HG02852 (cell line): Measurements from ENCODE around the gene C8B.

Experiments used
- ATAC-seq: cut with Tn5 transposase; IDR thresholded peaks from one replicate; pipeline ENCODE4 v1.9.1; 2021; ENCODE audit warnings: mild to moderate bottlenecking, moderate library complexity; ENCODE audit not compliant: unreplicated experiment

The C8B gene

DNA sequence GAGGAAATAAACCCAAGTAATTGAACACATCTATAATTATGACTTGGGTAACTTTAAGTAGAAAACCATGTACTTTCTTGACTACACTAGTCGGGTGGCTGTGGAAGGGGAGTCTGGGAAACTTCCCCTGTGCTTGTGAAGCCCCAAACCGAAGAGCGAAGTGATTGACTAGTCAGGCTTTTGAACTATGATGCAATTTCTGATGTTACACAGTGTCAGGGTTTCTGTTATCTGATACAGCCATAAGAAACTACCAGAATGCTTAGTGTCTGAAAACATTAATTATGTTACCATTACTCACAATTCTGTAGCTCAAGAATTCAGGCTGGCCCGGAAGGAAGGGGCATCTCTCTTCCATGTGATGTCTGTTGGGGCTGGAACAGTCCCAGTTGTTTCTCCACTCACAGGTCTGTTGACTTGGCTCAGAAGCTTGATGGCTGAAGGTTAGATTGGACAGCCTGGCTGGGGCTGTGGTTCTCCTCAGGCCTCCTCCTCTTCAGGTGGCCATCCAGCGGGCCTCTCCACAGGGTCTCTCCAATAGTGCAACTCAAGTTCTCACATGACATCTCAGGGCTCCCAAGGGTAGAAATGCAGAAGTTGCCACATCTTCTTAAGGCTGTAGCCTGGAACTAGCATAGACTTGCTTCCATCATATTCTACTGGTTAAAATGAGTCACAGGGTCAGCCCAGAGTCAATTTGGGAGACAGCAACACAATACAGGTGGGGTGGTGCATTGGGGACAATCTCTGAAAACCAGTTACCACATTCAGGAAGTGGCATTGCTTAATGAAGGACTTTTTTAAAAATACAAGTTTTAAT, 8.3 kb upstream of the C8B start:
- no peak for ATAC-seq

DNA sequence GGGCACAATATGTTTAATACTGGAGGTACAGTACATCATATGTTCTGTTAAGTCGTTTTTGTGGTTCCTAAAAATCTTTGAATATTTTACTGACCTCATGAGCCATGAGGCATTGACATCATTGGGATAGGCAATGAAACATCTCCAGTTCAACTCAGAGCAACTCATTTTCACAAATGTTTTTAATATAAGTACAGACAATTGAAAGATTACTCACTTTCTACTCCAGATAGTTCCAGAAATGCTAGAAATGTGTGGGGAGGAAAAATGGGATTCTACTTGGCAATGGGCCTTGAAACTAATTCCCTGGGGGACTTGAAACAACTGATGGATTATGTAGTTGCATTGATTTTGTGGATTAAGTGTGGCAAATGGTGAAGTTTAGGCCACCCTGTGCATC, 7.2 kb upstream of the C8B start:
- no peak for ATAC-seq

DNA sequence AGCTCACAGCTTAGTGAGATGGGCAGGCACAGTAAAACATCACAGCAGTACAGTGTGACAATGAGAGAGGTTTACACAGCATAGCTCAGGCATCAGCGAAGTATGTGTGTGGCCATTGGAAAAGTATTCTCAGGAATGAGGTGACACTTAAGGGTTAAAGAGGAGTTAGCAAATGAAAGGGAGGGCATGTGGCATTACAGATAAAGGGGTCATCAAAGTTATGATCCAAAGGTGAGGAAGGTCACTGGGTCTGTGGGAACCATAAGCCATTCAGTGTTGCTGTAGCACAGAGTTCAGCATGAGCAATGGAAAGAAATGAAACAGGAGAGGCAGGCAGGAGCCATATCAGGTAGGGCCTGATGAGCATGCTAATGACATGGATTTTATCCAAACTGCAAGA, 4.5 kb upstream of the C8B start:
- no peak for ATAC-seq

DNA sequence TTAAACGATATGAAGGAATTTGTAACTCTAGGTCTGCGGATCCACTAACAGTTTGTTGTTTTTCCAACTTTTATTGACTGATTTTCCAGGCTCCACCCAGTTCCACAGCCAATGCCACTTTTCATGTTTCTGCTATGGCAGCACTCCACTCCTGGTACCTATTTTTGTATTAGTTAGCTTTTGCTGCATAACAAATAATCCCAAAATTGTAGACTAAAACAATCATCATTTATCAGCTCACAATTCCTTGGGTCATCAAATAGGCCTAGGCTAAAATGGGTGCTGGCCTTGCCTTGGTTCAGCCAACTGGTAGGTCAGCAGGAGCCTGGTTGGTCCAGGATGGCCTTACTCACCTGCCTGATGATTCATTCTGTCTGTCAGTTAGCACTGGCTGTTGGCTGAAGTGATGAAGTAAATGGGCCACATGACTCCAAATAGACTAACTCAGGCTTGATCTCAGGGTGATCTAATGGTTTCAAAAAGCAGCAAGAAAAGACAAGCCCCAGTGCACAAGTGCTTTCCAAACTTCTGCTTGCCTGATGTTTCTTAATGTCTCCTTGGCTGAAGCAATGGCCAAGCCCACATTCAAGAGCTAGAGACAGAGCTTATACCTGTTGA, 3.2 kb upstream of the C8B start:
- ATAC-seq, result no peak

DNA sequence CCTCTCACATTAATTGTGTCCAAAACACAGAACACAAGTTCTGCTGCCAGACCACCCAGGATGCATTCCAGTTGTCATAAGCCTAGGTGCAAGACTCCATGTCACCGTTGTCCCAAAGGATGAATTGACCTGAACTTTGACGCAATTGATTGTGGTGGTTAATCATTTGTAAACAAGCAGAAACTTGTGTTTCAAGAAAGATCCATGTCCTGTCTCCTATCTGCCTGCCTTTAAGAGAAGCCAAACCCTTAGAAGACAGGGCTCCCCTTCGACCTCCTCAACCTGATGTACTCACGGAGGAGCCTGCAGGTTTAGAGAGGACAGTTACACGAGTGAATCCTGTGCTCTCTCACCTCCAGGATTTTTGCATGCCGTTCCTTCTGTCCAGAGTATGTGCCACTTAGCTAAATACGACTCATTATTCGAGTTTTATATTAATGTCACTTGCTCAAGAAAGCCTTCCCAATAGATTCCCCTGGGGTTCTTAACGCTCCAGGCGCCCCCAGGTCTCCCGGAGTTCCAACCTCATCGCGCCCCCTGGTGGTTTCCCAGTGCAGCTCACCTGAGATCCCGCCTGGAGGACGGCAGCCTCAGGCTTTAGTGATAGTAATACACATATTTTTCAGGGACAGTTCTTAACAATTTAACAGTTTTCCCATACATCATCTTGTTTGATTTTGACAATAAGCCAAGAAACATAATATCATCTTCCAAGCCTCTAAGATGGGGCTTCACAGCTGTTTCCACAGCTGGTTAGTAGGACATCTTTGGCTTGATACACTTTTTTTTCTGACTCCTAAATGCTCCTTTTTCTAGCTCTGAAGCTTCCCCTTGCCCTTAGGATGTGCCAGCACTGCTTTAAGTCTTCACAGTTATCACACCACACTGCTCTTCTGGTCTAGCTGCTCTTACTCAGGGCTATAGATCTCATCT, 2.4 kb upstream of the C8B start:
- ATAC-seq, result no peak

DNA sequence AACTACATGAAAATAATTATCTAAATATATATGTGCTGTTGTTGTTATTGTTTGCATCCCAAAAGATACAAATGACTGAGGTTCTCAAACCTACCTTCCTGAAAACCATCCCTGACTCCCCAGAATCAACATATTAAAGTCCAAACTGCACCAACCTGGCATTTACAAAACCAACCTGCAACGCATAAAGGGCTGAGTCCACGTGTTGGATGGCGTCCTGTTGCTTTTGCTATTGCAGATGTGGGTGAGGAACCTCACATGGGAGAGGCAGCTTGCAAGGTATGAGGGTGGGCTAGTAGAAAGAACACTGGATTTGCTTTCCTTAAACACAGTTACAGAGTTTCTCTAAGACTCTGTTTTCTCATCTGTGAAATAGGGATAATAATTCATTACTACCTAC, 1.5 kb upstream of the C8B start:
- no peak for ATAC-seq

DNA sequence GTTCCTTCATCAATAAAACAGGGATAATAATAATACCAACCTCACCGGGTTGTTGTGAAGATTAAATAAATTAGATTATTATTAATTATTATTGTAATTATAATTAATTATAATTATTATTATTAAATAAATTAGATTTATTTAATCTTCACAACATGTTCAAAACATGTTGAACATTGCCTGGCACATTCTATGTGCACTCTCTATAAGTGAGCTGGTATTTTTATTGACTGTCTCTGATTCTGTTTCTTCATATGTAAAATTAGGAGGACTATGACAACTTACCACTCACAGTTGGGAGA, 834 bp upstream of the C8B start:
- ATAC-seq, result no peak

DNA sequence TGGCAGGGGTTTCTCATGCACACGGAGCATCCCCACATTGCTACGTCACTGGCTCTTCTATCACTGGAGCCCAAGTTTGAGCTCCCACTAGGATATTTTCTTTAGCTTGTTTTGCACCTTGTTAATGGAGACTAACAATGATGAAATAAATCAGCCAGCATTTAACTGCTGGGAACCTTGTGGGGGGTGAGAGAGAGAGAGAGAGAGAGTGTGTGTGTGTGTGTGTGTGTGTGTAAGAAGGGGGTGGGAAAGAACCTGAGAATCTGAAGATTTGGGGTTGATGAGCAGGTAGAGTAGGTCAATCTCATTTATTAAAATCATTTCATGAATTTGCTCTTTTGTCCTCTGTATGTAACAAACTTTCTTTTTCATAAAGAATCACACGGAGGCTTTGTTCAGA, 624 bp downstream of the C8B start:
- no peak for ATAC-seq

DNA sequence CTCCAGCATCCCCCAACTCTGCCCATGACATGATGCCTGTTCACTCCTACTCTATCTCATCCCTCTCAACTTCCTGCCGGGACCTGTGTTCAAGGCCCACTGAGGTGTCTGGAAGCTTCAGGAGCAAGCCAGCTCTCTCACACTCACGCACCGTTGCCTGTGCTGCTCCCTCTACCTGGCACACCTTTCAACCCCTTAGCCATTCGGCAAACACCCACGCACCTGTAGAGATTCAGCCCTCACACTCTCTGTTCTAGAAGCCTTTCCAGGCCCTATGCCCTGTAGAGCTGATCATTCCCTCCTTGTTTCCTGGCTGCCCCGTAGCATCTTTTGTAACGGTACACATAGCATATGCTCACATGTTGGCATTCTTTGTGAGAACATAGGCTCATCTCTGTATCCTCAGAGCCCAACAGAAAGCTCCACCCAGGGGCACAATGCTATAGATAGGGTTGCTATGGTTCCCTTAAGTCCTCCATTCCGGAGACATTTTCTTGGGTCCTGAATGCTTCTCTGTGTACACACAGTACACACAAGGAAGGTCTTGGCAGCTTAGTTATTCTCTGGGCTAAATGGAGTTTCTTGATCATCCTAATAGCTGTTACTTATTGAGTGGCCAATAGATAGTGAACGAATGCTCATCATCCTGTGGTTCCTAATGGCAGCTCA, 1.3 kb downstream of the C8B start:
- ATAC-seq, result no peak

DNA sequence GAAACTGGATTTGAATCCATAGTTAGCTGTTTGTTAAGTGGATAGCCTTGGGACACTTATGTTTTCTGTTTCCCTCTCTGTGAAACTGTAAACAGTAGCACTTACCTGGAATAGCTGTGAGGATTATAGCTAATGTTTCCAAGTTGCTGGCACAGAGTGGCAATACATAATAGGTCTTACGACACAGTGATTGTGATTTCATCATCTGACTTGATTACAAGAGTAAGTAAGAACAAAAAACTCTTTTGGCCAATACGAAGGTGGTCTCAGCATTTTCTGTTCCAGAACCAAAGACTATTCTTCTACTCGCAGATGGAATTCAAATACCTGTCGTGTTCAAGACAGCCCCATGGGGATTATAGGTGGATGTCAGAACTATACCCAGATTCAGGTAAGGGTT, 2.1 kb downstream of the C8B start:
- ATAC-seq, result no peak

DNA sequence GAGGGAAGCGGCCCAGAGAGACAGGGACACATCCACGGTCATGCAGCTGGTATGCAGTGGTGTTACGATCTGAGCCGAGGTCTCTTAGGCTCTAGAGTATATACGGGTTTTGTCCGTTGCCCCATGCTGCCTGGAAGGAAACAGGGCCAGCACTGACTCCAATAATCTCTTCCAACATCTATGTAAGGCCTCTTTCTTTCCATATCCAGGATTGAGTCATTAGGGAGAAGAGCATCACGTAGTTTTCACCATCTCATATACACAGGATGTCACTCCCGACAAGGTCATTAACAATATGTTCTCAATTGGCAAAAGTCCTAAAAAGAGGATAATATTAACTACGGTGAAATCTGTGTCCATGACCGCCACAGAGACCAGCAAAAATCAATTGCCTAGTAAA, 4.4 kb downstream of the C8B start:
- no peak for ATAC-seq

DNA sequence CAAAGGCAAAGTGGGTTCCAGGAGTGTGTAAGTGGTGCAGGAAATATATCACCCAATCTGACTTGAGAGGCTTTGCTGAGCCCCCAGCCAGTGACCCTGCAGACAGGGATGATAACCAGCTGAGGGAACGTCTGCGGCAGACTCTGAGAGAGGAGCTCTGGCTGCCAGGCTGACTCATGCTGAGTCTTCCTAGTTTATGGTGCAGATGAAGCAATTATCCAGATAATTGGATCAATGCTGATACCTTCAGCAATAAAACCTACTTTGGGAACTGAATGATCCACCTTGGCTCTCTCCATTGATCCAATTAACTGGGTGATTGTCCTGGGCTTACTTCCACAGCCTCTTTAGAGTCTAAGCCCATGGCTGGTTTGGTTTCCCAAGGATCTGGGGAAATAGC, 7.3 kb downstream of the C8B start:
- ATAC-seq, result no peak

DNA sequence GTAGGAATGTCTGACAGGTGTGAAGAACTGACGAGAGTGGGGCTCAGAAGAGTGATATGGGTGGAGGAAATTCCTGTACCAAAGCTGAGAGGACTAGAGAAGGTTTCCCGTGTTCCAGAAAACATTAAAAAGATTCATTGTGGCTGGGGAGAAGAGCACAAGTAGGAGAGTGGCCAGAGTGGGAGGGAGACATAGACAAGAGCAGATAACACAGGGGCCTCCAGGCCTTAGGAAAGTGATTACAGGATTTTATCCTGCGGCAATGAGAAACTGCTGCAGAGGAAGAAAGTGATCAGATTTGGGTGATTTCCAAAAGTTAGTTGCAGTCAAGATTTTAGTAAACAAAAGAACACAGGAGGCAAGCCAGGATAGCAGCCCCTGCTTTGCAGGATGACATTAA, 7.9 kb downstream of the C8B start:
- ATAC-seq, result no peak

DNA sequence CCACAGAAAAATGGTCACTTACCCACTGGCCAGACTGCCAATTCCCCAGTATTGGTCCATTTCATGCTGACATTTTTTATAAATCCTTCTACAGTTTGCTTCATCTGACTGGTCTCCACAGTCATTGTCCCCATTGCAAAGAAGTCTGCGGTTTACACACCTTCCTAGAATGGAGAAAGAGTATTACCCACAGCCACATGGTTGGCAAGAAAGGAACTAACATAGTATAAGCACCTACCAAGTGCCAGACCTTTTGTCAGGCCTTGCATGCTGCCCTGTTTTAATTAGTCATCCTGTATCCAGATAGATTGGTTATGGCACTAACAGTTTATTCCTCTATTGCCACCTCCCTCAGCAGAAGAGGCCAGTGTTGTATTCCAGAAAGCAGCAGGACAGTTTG, 11.2 kb downstream of the C8B start:
- ATAC-seq, result no peak

DNA sequence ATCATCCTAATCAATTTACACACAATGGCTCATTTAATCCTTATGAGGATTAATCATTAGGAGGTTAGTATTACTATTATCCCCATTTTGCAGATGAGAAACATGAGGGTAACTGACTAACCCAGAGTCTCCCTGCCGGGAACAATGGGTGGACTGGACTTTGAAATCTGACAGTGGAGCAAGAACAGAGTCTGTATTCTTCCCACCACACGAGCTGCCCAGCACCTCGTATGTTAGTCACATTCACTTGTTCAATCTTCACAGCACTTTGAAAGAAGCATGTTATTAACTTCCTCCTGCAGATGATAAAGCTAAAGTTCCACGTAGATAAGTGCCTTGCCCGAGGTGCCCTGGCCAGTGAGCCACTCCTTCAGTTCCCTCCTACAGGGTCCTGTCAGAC, 12.4 kb downstream of the C8B start:
- no peak for ATAC-seq

DNA sequence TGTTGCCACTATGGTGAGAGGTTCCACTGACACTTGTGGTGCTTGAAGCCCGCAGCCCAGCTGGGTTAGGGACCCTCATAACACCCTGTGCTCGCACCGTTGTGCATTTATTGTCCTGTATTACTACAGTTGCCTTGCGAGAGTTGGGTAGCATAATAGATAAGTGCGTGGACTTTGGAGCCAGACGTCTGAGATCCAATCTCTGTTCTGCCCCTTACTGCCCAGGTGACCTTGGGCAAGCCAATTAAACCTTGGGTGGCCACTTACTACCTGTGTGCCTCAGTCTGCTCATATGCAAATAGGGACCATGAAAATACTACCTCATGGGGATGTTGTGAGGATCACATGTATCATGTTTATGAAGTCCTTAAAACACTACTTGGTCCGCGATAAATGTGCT, 13.3 kb downstream of the C8B start:
- no peak for ATAC-seq

DNA sequence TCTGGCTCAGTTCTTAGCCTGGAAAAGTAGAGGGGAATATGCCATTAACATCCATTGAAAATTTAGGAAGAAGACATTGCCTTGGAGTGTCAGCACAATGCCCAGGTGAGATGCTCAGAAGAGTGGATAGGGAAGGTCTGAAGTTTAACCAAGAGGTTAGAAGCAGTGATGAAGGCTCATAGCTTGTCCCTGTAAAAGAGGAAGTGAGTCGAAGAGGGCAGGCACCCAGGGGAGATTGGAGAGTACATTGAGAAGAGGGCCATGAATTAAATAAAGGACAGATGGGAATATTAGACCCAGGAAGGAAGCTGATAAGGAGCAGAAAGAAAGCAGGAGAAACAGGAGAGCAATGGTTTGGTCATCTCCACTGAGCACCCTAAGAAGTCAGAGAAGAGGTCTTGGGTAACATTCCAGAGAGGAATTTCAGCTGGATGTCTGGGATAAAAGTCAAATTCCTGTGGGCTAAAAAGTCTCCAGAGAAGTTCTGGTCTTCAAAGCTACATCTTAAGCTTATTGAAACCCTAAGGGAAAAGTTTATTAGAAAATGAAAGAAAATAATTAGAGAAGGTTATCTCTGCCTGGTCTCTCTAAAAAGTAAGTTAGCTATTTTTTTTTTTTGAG, 17.3 kb downstream of the C8B start:
- ATAC-seq, result no peak

DNA sequence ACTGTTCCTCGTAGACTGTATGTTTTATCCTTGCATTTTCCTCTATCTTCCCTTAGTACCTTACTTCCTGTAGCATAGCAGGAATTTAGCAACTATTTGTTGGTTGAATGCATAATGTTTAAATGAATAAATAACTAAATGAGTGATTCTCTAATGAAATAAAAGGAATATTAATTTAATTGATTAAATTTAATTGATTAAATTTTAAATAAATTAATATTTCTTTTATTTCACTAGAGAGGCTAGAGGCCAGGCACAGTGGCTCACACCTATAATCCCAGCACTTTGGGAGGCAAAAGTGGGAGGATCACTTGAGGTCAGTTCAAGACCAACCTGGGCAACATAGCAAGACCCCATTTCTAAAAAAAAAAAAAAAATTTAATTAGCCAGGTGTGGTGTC, 25.8 kb downstream of the C8B start:
- ATAC-seq, result no peak

DNA sequence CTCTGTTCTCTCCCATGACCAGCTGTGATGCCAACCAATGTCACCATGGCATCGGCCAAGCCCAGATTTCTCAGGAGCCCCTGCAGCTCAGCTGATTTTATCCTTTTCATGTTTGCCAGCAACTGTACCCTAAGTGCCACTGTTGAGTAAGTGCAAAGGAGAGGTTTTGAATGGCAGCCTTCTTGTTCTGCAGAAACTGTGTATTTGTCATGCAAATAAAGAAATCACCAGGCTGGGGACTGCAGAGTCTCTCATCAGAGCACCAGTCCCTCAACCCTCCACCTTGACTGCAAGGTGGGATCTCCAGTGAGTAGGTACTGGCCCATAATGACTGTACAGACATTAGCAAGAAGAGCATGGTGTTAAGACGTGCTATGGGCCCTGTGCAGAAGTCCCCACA, 26.6 kb downstream of the C8B start:
- no peak for ATAC-seq

DNA sequence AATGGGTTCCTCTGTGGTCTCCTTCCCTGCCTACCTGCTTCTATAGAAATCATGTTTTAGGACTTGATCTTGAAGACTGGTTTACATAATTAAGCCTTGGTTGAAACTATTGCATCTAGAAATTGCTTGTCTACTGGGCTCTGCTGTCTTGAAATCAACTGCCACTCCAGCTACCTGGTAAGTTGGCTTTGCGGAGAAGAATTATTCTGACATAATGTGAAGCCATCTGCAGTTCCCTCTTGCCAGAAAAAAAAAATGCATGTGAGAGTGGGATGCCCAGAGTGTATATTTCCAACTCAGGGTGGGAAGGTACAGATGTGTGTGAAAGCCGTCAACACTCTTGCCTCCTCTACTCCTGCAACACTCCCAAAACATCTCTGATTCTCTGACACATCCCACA, 27.2 kb downstream of the C8B start:
- no peak for ATAC-seq

DNA sequence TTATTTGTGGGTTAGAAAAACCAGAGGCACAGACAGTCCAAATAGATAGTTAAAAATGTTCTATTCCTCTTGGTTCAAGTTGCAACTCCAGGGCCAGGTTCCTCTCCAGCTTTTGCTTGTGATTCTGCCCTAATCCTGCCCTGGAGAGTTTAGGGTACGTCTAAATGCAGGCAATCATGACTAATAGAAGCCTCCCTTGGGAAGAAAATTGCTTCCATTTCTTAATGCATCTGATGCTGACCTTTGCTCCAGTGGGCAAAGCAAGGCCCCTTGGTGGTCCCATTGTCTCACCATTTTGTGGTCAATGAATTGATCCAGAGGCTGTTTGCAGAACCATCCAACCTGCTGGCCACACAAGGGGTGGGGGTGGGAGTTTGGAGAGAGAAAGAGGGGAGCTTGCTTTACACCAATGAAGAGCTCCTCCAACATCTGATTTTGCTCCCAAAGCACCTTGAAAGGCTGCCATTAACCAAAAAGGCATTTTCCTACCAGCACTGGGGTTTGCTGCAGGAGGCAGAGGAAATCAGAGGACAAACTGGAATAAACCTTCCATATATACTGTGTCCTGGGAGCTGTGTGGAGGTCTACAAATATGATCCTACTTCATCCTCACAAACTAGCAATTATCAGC, 31.3 kb downstream of the C8B start:
- ATAC-seq, result no peak
